ENCODE data around the gene SMNDC1.
"Not testable (repeated sequence)": the region's sequence is repeated elsewhere in the genome, so short reads cannot be mapped to it uniquely, and the experiment has no call there.

The SMNDC1 gene

GRCh38 chr10:110254467-110254866, 50.3 kb downstream of the SMNDC1 start:
- H3K27me3 ChIP-seq (ENCODE audit: control insufficient read depth, insufficient read depth, low read length), result no peaks in the 10 kb centered on the region
- no peaks in the 10 kb centered on the region for H3K36me3 ChIP-seq (ENCODE audit: control insufficient read depth, insufficient read depth, low read length)
- peaks cover 4% of the 10 kb centered on the region for H3K4me1 ChIP-seq (ENCODE audit: control insufficient read depth, insufficient read depth, low read length)
- no peak overlapping the region for H3K27ac ChIP-seq (ENCODE audit: low read depth, low read length)
- H3K9ac ChIP-seq (ENCODE audit: low read length), result no peak overlapping the region
- no peak overlapping the region for H3K4me3 ChIP-seq (ENCODE audit: low read length)

DNA sequence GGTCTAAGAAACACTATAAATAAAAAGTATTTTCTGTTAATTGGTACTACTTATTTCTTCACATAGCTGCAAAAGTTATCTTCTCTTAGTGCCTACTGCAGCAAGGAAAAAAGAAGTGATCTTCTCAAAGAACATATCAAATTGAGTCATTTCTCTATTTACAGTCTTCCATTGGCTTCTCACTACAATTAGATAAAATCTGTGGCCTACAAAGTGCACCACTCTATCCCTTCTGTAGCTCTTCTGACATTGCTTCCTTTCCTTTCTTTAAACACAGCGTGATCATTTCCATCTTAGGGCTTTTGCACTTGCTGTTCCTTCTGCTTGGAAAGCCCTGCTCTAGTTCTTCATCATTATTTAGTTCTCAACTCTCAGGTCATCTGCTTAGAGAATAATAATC, 52.6 kb downstream of the SMNDC1 start:
- Histone ChIP-seq H3K27ac (ENCODE audit: low read depth, low read length) (peak overlapping the region; percentile 22), H3K4me3 (ENCODE audit: low read length) (no peak overlapping the region), H3K9ac (ENCODE audit: low read length) (no peak overlapping the region), H3K36me3 (ENCODE audit: control insufficient read depth, insufficient read depth, low read length) (no peaks in the 10 kb centered on the region), H3K27me3 (ENCODE audit: control insufficient read depth, insufficient read depth, low read length) (no peaks in the 10 kb centered on the region), H3K4me1 (ENCODE audit: control insufficient read depth, insufficient read depth, low read length) (peaks cover 4% of the 10 kb centered on the region)

GRCh38 chr10:110251392-110251791, 53.3 kb downstream of the SMNDC1 start:
- H3K36me3 ChIP-seq (ENCODE audit: control insufficient read depth, insufficient read depth, low read length); H3K4me3 ChIP-seq (ENCODE audit: low read length); H3K4me1 ChIP-seq (ENCODE audit: control insufficient read depth, insufficient read depth, low read length); H3K9ac ChIP-seq (ENCODE audit: low read length); H3K27ac ChIP-seq (ENCODE audit: low read depth, low read length); H3K27me3 ChIP-seq (ENCODE audit: control insufficient read depth, insufficient read depth, low read length): not testable (repeated sequence)

- H3K4me1 ChIP-seq (ENCODE audit: control insufficient read depth, insufficient read depth, low read length); H3K36me3 ChIP-seq (ENCODE audit: control insufficient read depth, insufficient read depth, low read length); H3K4me3 ChIP-seq (ENCODE audit: low read length); H3K9ac ChIP-seq (ENCODE audit: low read length); H3K27me3 ChIP-seq (ENCODE audit: control insufficient read depth, insufficient read depth, low read length); H3K27ac ChIP-seq (ENCODE audit: low read depth, low read length): not testable (repeated sequence)
These were observed 55.2 kb downstream of the SMNDC1 start for GRCh38 chr10:110249489-110249888.

DNA sequence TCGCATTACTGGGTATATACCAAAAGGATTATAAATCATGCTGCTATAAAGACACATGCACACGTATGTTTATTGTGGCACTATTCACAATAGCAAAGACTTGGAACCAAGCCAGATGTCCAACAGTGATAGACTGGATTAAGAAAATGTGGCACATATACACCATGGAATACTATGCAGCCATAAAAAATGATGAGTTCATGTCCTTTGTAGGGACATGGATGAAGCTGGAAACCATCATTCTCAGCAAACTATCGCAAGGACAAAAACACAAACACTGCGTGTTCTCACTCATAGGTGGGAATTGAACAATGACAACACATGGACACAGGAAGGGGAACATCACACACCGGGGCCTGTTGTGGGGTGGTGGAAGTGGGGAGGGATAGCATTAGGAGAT, 56.9 kb downstream of the SMNDC1 start:
- H3K36me3 ChIP-seq (ENCODE audit: control insufficient read depth, insufficient read depth, low read length); H3K27ac ChIP-seq (ENCODE audit: low read depth, low read length); H3K4me3 ChIP-seq (ENCODE audit: low read length); H3K4me1 ChIP-seq (ENCODE audit: control insufficient read depth, insufficient read depth, low read length); H3K27me3 ChIP-seq (ENCODE audit: control insufficient read depth, insufficient read depth, low read length); H3K9ac ChIP-seq (ENCODE audit: low read length): not testable (repeated sequence)

- Histone ChIP-seq H3K9ac (ENCODE audit: low read length) (no peak overlapping the region), H3K4me3 (ENCODE audit: low read length) (no peak overlapping the region), H3K36me3 (ENCODE audit: control insufficient read depth, insufficient read depth, low read length) (no peaks in the 10 kb centered on the region), H3K27ac (ENCODE audit: low read depth, low read length) (no peak overlapping the region), H3K4me1 (ENCODE audit: control insufficient read depth, insufficient read depth, low read length) (peaks cover 2% of the 10 kb centered on the region), H3K27me3 (ENCODE audit: control insufficient read depth, insufficient read depth, low read length) (no peaks in the 10 kb centered on the region)
These were observed 60.2 kb downstream of the SMNDC1 start for GRCh38 chr10:110244550-110244949.

DNA sequence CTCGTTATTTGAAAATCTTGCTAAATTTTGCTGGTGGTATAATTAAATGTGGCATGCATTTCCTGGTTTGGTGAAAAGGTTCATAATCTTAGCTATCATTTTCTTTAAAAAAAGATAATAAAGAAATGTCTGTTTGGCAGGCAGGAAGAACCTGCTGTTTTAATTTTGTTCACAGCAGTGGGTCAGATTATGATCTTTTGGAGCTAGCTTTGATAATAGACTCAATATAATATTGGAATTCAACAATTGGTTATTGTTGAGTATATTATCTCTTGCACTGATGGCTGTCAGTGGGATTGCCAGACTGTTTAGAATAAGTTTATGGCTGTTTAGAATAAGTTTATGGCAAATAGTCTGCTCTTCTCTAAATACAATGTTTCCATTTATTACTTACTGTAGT, 62.2 kb downstream of the SMNDC1 start:
- no peak overlapping the region for H3K9ac ChIP-seq (ENCODE audit: low read length)
- H3K27ac ChIP-seq (ENCODE audit: low read depth, low read length), result no peak overlapping the region
- no peaks in the 10 kb centered on the region for H3K36me3 ChIP-seq (ENCODE audit: control insufficient read depth, insufficient read depth, low read length)
- no peak overlapping the region for H3K4me3 ChIP-seq (ENCODE audit: low read length)
- no peaks in the 10 kb centered on the region for H3K27me3 ChIP-seq (ENCODE audit: control insufficient read depth, insufficient read depth, low read length)
- H3K4me1 ChIP-seq (ENCODE audit: control insufficient read depth, insufficient read depth, low read length), result peaks cover 2% of the 10 kb centered on the region

GRCh38 chr10:110241841-110242240, 62.9 kb downstream of the SMNDC1 start:
- H3K4me1 ChIP-seq (ENCODE audit: control insufficient read depth, insufficient read depth, low read length), result peaks cover 2% of the 10 kb centered on the region
- no peak overlapping the region for H3K4me3 ChIP-seq (ENCODE audit: low read length)
- no peak overlapping the region for H3K27ac ChIP-seq (ENCODE audit: low read depth, low read length)
- no peaks in the 10 kb centered on the region for H3K27me3 ChIP-seq (ENCODE audit: control insufficient read depth, insufficient read depth, low read length)
- H3K9ac ChIP-seq (ENCODE audit: low read length), result no peak overlapping the region
- no peaks in the 10 kb centered on the region for H3K36me3 ChIP-seq (ENCODE audit: control insufficient read depth, insufficient read depth, low read length)

DNA sequence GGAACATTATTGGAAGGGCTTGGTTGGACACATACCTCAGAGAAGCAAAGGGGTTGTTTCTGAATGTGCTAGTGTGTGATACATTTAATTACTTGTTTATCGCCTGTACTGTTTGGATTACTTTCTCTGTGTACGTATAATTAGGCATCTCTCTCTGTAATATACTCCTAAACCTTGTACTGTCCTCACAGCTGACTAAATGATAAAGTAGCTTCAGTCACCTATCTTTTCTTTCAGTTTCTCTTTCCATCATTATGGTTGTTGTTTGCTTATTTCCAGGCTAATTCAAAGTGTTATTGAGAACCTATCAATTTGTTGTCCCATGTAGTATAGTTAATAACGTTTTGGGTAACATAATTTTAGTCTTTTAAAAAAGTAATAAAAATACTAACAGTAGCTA, 63.3 kb downstream of the SMNDC1 start:
- Histone ChIP-seq H3K36me3 (ENCODE audit: control insufficient read depth, insufficient read depth, low read length) (no peaks in the 10 kb centered on the region), H3K4me3 (ENCODE audit: low read length) (no peak overlapping the region), H3K27me3 (ENCODE audit: control insufficient read depth, insufficient read depth, low read length) (no peaks in the 10 kb centered on the region), H3K4me1 (ENCODE audit: control insufficient read depth, insufficient read depth, low read length) (peaks cover 2% of the 10 kb centered on the region), H3K9ac (ENCODE audit: low read length) (no peak overlapping the region), H3K27ac (ENCODE audit: low read depth, low read length) (no peak overlapping the region)

Measured in rectal smooth muscle tissue (tissue), 1 donor.